HG02943 (cell line): ENCODE results near the gene ITCH.
"Not testable (repeated sequence)": the region's sequence is repeated elsewhere in the genome, so short reads cannot be mapped to it uniquely, and the experiment has no call there.

Experiments
- ATAC-seq: cut with Tn5 transposase; IDR thresholded peaks from one replicate; pipeline ENCODE4 v1.9.1; 2021; ENCODE audit warnings: mild to moderate bottlenecking, low read depth, moderate library complexity; ENCODE audit not compliant: unreplicated experiment

The ITCH gene

GRCh38 chr20:34343458-34344211 is 19.4 kb upstream of the ITCH start:
- no peak for ATAC-seq

- no peak for ATAC-seq
Observed at GRCh38 chr20:34344238-34344637, 18.8 kb upstream of the ITCH start.

GRCh38 chr20:34345402-34345736 is 17.7 kb upstream of the ITCH start:
- ATAC-seq = no peak

DNA sequence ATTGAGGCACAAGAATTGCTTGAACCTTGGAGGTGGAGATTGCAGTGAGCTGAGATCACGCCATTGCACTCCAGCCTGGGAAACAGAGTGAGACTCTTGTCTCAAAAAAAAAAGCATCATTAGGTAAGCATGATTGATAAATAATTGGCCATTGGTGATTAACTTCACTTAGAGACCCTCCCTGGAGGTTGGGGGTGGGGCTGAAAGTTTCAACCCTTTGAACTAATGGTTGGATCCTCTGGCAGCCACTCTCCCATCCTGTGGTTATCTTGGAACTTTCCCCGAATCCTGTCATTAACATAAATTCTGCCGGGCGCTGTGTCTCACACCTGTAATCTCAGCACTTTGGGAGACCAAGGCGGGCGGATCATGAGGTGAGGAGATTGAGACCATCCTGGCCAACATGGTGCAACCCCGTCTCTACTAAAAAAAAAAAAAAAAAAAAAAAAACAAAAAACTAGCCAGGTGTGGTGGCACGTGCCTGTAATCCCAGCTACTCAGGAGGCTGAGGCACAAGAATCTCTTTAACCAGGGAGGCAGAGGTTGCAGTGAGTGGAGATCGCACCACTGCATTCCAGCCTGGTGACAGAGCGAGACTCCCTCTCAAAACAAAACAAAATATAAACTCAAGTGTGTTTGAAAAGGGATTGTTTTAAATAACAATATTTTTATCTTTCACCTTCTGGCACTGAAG is 17.1 kb upstream of the ITCH start:
- not testable (repeated sequence) for ATAC-seq

GRCh38 chr20:34346533-34346865 is 16.6 kb upstream of the ITCH start:
- ATAC-seq = not testable (repeated sequence)

DNA sequence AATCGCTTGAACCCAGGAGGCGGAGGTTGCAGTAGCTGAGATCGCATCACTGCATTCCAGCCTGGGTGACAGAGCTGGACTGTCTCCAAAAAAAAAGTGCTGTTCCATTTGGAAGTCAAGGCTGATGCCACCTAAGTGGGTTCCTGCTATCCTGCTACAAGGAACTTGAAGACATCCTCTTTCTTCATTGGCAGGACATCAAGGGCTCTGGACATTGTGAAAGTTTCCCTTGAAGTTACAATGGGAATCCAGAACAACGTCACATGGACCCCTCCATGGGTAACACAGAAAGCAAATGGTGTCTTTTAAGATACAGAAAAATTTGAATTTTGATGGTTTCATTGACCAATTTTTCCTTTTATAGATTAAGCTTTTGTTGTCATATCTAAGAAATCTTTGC is 15.5 kb upstream of the ITCH start:
- ATAC-seq = no peak

- ATAC-seq = no peak
Observed at GRCh38 chr20:34350095-34350494, 13.0 kb upstream of the ITCH start.

- ATAC-seq = not testable (repeated sequence)
Observed at GRCh38 chr20:34353467-34353866, 9.6 kb upstream of the ITCH start.

- no peak for ATAC-seq
Observed at GRCh38 chr20:34355427-34355826, 7.6 kb upstream of the ITCH start.

- ATAC-seq = not testable (repeated sequence)
Observed at GRCh38 chr20:34359729-34360128, 3.3 kb upstream of the ITCH start.

DNA sequence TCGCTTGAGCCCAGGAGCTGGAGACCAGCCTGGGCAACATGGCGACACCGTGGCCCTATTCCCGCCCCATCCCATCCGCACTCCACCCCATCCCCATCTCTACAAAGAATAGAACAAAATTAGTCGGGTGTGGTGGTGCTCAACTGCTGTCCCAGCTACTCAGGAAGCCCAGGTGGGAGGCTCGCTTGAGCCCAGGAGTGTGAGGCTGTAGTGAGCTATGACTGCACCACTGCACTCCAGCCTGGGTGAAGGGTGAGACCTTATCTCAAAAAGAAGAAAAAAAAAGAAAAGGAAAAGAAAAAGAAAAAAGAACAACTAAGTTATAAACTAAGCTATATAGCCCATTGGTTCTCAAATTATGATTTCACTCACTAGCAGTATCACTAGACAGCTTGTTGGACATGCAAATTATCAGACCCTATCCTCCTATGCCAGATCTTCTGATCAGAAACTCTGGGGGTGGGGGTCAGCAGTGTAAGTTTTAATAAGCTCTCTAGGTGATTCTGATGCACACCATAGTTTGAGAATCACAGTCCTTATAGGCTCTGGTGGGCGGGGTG is 491 bp upstream of the ITCH start:
- ATAC-seq = peak; percentile 9

GRCh38 chr20:34363465-34364222 is 571 bp downstream of the ITCH start:
- ATAC-seq = peak; percentile 48

DNA sequence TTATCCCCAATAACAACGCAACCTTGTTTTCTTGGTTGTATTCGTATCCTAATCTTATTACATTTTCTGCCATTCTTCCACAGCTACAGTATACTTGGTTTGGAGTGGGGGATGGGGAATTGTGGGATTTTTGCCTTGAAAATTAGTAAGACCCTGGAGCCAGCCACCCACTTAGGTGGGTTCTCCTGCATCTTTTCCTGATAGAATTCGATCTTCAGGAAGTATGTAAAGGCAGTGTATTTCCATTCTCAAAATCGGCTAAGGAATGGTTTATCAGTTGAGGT is 1.1 kb downstream of the ITCH start:
- no peak for ATAC-seq

- ATAC-seq = no peak
Observed at GRCh38 chr20:34365765-34366213, 2.7 kb downstream of the ITCH start.

- ATAC-seq = no peak
Observed at GRCh38 chr20:34367155-34367554, 4.1 kb downstream of the ITCH start.

DNA sequence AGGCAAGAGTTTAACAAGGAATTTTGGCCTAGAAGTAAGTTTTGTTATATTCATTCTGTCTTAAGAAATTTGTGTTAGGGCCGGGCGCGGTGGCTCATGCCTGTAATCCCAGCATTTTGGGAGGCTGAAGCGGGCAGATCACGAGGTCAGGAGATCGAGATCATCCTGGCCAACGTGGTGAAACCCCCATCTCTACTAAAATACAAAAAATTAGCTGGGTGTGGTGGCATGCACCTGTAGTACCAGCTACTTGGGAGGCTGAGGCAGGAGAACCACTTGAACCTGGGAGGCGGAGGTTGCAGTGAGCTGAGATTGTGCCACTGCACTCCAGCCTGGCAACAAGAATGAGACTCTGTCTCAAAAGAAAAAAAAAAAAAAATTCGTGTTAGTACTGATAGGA is 4.8 kb downstream of the ITCH start:
- not testable (repeated sequence) for ATAC-seq

GRCh38 chr20:34368547-34368946 is 5.5 kb downstream of the ITCH start:
- ATAC-seq = no peak

GRCh38 chr20:34369265-34369664 is 6.2 kb downstream of the ITCH start:
- ATAC-seq = no peak

DNA sequence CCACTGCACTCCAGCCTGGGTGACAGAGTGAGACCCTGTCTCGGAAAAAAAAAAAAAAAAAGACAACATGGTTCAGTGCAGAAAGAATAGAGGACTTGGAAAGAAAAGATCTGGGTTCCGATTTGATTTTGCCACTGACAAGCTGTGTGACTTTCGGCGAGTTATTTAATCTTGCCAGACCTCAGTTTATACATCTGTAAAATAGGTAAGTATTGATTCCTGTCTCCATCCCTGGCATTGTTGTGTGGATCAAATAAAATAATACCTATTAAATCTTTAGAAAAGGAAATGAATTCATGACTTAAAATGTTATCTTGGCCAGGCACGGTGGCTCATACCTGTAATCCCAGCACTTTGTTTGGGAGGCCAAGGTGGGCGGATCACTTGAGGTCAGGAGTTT is 7.0 kb downstream of the ITCH start:
- ATAC-seq = no peak

GRCh38 chr20:34373445-34373844 is 10.4 kb downstream of the ITCH start:
- ATAC-seq = no peak

DNA sequence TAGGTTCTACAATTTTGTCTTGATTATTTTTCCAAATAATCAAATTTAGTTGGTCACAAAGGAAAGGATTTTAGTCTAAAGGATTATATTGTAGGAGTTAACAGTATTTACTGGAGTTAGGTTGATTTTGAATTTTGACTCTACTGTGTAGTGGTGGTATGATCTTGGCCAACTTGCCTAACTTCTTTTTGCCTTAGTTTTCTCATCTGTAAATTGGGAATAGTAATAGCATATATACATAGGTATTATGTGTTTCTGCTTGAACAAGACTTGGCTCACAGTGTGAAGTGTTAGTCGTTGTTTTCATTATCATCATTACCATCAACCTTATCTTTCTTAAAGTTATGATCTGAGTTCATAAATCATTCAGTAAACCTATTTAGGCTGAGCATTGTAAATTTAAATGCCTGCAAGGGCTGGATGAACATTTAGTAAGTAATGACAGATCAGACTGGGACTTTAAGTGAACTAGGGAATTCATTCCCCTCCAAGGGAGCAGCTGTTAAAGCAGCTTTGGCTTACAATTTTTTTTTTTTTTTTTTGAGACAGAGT is 11.2 kb downstream of the ITCH start:
- ATAC-seq = no peak
